ENCODE data around the gene MPG. TPM values are rescaled to one million over a fixed set of nuclear protein-coding genes. Genes with fewer than 3 reads are reported as not detected.

Gene MPG, protein sequence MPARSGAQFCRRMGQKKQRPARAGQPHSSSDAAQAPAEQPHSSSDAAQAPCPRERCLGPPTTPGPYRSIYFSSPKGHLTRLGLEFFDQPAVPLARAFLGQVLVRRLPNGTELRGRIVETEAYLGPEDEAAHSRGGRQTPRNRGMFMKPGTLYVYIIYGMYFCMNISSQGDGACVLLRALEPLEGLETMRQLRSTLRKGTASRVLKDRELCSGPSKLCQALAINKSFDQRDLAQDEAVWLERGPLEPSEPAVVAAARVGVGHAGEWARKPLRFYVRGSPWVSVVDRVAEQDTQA
- 91.7 and 116 TPM in 2 replicates for total RNA-seq

DNA sequence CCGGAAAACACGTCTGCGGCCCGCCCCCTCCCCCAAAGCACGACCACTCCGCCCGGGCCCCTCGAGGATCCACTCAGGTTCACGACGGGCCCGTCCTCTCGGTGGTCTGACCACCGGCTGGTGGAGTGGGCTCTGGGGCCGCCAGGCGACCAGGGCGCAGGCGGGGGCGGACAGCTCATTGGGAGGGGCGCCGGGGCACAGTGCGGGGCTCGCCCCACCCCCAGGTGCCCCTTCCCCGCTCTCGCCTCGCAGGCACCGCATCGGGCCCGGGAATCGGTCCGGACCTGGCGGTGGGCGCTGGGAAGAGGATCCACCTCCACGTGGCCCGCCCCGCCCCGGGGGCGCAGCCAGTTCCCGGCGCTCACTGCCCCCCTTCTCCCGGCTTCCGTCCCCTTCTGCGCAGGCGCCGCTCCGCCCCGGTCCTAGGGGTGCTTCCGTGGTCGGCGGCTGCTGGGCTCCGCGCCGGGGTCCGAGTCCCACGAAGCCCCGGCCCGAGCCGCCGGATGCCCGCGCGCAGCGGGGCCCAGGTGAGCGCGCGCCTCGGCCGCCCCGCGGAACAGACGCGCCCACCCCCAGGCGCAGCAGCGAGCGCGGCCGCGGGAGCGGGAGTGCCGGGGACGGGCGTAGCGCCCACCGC is at the start of gene MPG:
Gene MPG (plus strand): TSS at position 419 of the 637 bp plus-strand sequence. CDS start 85 bp downstream, at position 504.

DNA sequence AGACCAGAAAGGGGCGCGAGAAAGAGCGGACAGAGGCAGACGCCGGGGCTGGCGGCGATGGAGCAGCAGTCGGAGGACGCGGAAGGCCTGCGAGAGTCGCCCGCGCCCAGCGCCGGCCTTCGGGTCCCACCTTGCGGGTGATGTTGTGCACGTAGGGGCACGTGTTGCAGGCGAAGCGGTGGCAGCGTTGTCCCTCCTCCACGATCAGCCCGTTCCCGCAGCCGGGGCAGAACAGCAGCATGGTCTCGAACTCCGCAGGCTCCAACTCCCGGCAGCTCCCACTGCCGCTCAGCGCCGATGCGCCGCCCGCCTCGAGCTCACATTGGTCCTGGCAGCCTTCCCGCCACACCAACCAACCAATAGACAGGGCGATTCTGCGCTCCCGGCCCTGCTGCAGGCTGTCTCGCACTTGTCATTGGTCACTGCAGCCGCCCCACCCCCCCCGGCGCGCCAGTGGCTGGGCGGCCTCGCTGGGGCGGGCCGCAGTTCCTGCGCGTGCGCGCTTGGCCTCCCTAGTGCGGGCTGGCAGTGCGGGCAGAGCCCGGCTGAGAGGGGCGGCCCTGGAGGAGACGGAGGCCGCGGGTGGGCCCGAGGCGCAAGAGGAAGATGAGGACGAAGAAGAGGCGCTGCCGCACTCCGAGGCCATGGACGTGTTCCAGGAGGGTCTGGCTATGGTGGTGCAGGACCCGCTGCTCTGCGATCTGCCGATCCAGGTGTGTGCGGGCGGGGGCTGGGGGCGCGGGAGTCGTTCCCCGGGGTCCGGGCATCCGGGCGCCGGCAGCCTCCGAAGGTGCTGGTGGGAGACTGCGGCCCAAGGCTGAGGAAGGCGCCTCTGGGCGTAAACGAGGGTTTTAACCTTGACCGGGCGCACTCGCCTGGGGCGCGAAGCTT is 24.4 kb upstream of the MPG start, which contains the start of the genes POLR3K and SNRNP25:
Gene POLR3K (minus strand): TSS at position 263 of the 891 bp plus-strand sequence. CDS start 22 bp downstream, at position 241.
Gene SNRNP25 (plus strand): TSS at position 483 of the 891 bp plus-strand sequence. CDS start 189 bp downstream, at position 672.

DNA sequence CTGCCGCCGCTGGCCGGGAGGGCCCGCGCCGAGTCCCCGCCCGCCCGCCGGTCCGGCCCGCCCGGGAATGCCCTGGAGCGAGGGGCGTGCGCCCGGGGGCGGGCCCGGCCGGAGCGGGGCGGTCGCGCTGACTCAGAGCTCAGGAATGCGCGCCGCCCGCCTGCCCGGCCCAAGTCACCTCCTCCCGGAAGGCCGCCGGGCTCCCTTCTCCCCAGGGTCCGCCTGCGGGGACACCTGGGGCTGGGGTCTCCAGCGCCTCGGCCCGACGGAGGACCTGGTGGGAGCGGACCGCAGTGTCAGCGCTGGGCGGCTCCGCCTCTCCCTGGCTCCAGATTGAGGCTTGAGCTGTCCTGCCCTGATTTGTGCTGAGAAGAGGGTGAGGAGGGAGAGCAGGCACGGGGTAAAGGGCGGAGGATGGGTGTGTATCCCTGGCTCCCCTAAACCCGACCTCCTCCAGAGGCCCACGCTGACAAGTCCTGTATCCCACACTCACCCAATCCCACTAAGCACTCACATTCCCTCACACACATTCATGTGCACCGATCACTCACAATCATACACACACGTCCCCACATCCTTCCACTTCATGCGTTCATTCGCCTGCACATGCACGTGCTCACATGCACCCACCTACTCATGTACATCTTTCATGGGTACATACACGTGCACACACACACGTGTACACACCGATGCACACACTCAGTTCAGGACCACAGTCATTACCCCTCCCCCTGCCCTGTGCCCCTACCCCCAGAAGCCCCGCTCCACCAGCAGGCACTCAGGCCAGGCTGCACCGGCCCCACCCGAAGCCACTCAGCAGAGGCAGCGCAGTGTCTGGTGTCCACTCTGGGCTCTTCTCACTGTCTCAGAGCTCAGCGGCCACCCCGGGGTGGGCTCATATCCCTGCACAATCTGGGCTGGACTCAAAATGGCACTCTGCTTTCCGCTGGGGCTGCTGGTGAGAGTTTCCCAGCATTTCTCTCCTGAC is 5.2 kb upstream of the MPG start, which contains the start of gene RHBDF1:
Gene RHBDF1 (minus strand): TSS at position 71 of the 988 bp plus-strand sequence. CDS start 7,616 bp downstream, outside the sequence.

Small RNA genes lying within 50 kb of the gene (small RNA-seq; reads per million reads assigned to genes)
- not detected for gene Z69720.2

Other genes starting within 250 kb of the MPG start
- 1.8 and 2.1 TPM in 2 replicates for gene POLR3K, start 24.6 kb upstream of the MPG start, total RNA-seq
- gene SNRNP25, start 24.4 kb upstream of the MPG start, total RNA-seq, result 15.9 and 17.6 TPM in 2 replicates
- 27.4 and 29.5 TPM in 2 replicates for gene RHBDF1, start 5.6 kb upstream of the MPG start, total RNA-seq
- 13.0 and 13.2 TPM in 2 replicates for gene NPRL3, start 60.4 kb downstream of the MPG start, total RNA-seq
- not detected in 2 replicates for gene HBZ, start 74.4 kb downstream of the MPG start, total RNA-seq
- gene HBM, start 87.8 kb downstream of the MPG start, total RNA-seq, result not detected in 2 replicates
- not detected in 2 replicates for gene HBA2, start 94.7 kb downstream of the MPG start, total RNA-seq
- gene HBA1, start 98.5 kb downstream of the MPG start, total RNA-seq, result not detected in 2 replicates
- not detected in 2 replicates for gene HBQ1, start 102.2 kb downstream of the MPG start, total RNA-seq
- gene LUC7L, start 151.2 kb downstream of the MPG start, total RNA-seq, result 42.7 and 47.3 TPM in 2 replicates
- 75.2 and 89.9 TPM in 2 replicates for gene FAM234A, start 156.6 kb downstream of the MPG start, total RNA-seq
- gene RGS11, start 197.7 kb downstream of the MPG start, total RNA-seq, result 2.6 and 3.5 TPM in 2 replicates
- 0.22 TPM in 1 of 2 replicates, not detected in the other for gene ARHGDIG, start 202.4 kb downstream of the MPG start, total RNA-seq
- not detected in 2 replicates for gene PDIA2, start 204.9 kb downstream of the MPG start, total RNA-seq

Measured in articular chondrocyte of knee joint (primary cell).